Dendritic cell treated with granulocyte-macrophage colony-stimulating factor and Interleukin-4, amounts not matched to agents 40 ng/mL and 50 ng/mL, for 4 days (primary cell): ENCODE results near the gene UBE2J2.

Experiments used
- H3K27ac Mint-ChIP-seq: one replicate; pipeline ENCODE4 v1.8.0; 2022; ENCODE audit warnings: mild to moderate bottlenecking, mixed read lengths
- H3K27me3 Mint-ChIP-seq: one replicate; pipeline ENCODE4 v1.8.0; 2022; ENCODE audit warnings: mild to moderate bottlenecking, mixed read lengths
- H3K36me3 Mint-ChIP-seq: one replicate; pipeline ENCODE4 v1.8.0; 2022; ENCODE audit warnings: low read depth, mixed read lengths
- H3K4me1 Mint-ChIP-seq: one replicate; pipeline ENCODE4 v1.8.0; 2022; ENCODE audit warnings: low read depth, mixed read lengths
- H3K4me3 Mint-ChIP-seq: one replicate; pipeline ENCODE4 v1.8.0; 2022; ENCODE audit warnings: mild to moderate bottlenecking, moderate library complexity, mixed read lengths
- H3K9me3 Mint-ChIP-seq: one replicate; pipeline ENCODE4 v1.8.0; 2022; ENCODE audit warnings: mixed read lengths
- intact Hi-C: fragments of 100-400 bp; cut with micrococcal nuclease; formaldehyde crosslinking; loops from one replicate; pipeline ENCODE4 v1.15.0; 2022

Gene UBE2J2

DNA sequence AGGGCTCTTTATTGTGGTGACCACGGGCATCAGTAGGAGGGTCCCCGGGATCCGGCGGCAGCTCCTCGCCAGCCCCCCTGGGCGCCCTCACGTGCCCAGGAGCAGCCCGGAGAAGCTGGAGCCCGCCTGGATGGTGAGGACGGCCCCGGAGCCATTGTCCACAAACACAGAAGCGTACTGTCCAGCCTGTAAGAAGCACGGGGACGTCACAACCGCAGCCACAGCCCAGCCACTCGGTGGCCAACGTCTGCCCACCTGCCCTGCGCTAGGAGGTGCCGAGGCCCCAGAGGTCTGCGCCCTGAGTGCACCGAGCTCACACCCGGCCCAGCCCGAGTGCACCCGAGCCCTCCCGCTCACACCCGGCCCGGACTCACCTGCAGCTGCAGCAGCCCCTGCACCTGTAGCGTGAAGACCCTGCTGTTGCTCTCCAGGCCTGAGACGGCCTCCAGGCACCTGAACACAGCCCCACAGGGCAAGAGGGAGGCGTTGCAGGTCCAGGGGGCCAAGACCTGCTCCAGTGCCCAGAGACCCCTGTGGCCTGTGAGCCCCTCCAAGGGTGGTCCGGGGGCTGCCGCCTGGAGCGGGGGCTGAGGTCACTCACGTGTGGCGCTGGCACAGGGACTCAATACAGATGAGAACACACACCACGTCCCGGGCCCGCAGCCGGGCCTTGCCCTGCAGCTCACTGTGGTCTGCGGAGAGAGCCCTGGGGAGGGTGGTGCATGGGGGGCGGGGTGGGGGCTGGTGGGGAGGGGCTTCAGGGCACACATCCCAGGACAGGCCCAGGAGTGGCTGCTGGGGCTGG lies 31.0 kb downstream of the UBE2J2 start:
- intact Hi-C loops = no loop called here
- Mint-ChIP-seq H3K27me3 (peaks cover 49% of the 10 kb centered on the region), H3K4me1 (no peaks in the 10 kb centered on the region), H3K27ac (no peak overlapping the region), H3K4me3 (no peak overlapping the region), H3K36me3 (no peaks in the 10 kb centered on the region), H3K9me3 (no peaks in the 10 kb centered on the region)

DNA sequence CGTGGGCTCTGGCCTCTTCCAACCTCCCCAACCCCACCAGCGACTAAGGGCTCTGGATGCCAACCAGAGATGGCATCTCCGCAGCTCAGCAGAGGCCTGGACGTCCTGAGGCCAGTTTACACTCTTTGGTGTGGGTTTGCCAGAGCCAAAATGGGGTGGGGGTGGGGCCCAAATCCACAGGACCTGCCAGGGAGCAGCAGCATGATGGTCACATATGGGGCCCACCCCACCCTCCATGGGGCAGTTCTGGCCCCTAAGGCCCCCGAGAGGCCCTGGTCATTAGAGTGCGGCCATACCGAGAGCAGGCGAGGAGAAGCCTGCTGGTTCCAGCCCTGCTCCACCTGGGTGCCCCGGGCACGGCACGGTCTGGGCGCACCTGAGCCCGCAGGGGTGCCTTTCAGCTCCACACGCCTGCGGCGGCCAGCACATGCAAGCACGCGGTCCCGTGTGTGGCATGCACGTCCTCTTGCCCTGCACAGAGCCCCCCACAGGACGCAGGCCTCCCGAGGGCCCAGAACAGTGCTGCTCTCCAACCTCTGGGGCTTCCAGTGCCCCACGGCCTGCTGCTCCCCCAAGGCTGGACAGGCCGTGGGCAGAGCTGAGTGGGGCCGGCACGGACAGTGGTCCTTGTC lies 31.9 kb downstream of the UBE2J2 start:
- Mint-ChIP-seq H3K4me3 (no peak overlapping the region), H3K27me3 (peaks cover 48% of the 10 kb centered on the region), H3K4me1 (no peaks in the 10 kb centered on the region), H3K9me3 (no peaks in the 10 kb centered on the region), H3K27ac (no peak overlapping the region), H3K36me3 (no peaks in the 10 kb centered on the region)
- intact Hi-C loops = no loop called here

GRCh38 chr1:1240822-1241587 lies 32.6 kb downstream of the UBE2J2 start:
- intact Hi-C loops = no loop called here
- Mint-ChIP-seq H3K9me3 (no peaks in the 10 kb centered on the region), H3K36me3 (no peaks in the 10 kb centered on the region), H3K27ac (no peak overlapping the region), H3K27me3 (peaks cover 45% of the 10 kb centered on the region), H3K4me3 (no peak overlapping the region), H3K4me1 (no peaks in the 10 kb centered on the region)

DNA sequence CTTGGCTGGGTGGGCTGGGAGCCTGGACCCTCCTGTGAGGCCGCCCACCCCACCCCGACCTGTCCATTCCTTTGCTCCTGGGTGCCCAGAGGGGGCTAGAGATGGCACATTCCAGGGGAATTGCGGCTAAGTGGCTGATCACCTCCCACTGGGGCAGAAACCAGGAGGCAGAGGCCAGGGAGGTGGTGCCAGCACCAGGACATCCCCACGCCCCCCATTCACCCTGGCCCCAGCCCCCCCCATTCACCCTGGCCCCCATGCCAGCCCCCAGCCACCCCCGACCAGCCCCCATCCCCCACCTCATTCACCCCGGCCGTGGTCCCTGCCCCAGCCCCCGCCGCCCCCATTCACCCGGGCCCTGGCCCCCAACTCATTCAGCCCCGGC lies 33.3 kb downstream of the UBE2J2 start:
- intact Hi-C loops = no loop called here
- H3K4me1 Mint-ChIP-seq = no peaks in the 10 kb centered on the region
- no peak overlapping the region for H3K4me3 Mint-ChIP-seq
- peaks cover 39% of the 10 kb centered on the region for H3K27me3 Mint-ChIP-seq
- no peak overlapping the region for H3K27ac Mint-ChIP-seq
- no peaks in the 10 kb centered on the region for H3K9me3 Mint-ChIP-seq
- peaks cover under 1% of the 10 kb centered on the region for H3K36me3 Mint-ChIP-seq

DNA sequence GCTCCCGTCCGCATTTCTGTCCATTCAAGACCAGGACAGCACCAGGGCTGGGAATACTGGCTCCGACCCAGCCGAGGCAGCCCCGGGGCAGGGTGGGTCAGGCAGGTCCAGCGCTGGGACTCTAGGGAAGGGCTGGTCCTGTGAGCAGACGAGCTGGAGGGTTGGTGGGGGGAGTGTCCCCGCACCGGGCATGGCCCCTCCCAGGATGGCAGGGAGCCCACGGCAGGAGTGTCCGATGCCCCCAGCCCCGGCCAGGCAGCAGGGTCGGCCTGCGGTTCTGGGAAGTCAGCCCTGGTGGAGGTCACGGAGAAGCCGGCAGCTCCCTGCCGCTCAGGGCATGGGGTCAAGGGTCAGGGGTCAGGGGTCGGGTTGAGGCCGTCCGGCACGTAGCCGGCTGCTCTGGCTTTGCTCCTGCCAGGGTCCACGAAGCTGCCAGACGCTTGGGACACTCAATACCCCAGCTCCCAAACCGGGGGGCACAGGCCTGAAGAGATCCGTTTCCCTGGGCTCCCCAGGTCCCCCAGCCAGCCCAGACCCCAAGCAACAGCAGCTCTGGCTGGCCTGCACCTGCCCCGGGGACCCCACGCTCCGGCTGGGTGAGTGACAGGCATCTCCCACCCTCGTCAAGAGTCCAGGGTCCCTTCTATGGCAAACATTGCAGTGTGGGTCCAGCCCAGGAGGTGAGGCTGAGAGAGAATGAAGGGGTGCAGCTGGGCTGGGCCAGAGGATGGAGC lies 33.9 kb downstream of the UBE2J2 start:
- H3K4me3 Mint-ChIP-seq = no peak overlapping the region
- H3K4me1 Mint-ChIP-seq = no peaks in the 10 kb centered on the region
- intact Hi-C loops = no loop called here
- peaks cover 7% of the 10 kb centered on the region for H3K36me3 Mint-ChIP-seq
- H3K27ac Mint-ChIP-seq = no peak overlapping the region
- peaks cover 37% of the 10 kb centered on the region for H3K27me3 Mint-ChIP-seq
- H3K9me3 Mint-ChIP-seq = no peaks in the 10 kb centered on the region

DNA sequence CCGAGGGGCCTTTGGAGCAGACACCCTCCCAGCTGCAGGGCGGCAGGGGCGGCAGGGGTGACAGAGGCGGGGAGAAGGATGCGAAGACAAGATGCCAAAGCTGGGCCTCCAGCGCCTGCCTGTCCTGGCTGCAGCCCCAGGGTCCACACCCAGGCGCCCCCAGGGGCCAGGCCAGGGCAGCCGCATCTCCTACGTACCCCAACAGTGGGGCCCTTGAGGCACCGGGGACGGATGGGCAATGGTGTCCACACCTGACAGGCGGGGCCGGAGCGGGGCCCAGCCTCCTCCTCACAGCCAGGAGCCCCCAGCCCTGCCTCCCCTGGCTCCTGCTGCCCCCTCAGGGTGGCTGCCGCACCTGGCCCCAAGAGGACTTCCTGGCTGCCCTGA lies 34.4 kb downstream of the UBE2J2 start:
- H3K9me3 Mint-ChIP-seq = no peaks in the 10 kb centered on the region

GRCh38 chr1:1238702-1239178 lies 34.9 kb downstream of the UBE2J2 start:
- H3K4me1 Mint-ChIP-seq = peaks cover 9% of the 10 kb centered on the region
- H3K36me3 Mint-ChIP-seq = peaks cover 17% of the 10 kb centered on the region
- H3K27me3 Mint-ChIP-seq = peaks cover 37% of the 10 kb centered on the region
- no peak overlapping the region for H3K4me3 Mint-ChIP-seq
- no peak overlapping the region for H3K27ac Mint-ChIP-seq
- intact Hi-C loops = no loop called here
- H3K9me3 Mint-ChIP-seq = no peaks in the 10 kb centered on the region

More for the DNA sequence above, 34.4 kb downstream of the UBE2J2 start:
- Mint-ChIP-seq H3K27me3 (peaks cover 37% of the 10 kb centered on the region), H3K27ac (no peak overlapping the region), H3K4me1 (peaks cover 4% of the 10 kb centered on the region), H3K36me3 (peaks cover 12% of the 10 kb centered on the region), H3K4me3 (no peak overlapping the region)
- intact Hi-C loops = no loop called here

DNA sequence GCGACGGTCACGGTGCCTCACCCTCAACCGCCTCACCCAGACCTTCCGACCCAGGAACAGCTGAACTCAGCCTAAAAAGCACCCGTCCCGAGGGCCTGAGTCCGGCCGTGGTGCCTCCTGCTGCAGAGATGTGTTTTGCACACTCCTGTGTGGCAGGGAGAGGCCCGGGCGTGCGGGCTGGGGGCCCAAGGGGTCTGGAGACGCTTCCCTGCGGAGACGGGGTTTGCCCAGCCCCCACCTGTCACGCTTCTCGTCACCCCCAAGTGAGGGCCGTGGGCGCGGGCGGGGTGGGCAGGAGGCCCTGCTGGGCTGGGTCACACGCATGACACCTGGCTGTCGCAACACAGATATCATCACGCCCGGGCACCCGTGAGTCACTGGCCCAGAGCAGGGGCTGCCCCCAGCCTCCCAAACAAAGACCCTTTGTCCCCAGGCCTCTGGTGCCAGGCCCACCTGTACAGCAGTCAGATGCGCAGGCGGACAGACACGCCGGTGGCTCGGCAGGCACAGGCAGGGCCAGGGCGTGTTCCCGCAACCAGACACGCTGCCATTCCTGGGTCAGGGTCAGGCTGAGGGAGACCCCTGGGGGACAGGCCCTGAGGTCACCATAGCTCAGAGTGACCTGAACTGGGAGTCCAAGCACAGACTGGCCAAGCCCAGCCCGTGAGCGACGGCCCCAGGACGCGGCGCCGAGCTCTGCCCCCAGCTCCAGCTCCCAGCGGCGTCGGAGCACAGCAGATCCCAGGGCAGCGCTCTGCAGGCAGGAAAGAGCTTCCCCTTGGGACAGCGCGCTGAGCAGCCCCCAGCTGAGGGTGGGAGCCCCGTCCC lies 35.6 kb downstream of the UBE2J2 start:
- intact Hi-C loops = no loop called here
- peaks cover 37% of the 10 kb centered on the region for H3K27me3 Mint-ChIP-seq
- H3K27ac Mint-ChIP-seq = no peak overlapping the region
- H3K36me3 Mint-ChIP-seq = peaks cover 23% of the 10 kb centered on the region
- H3K4me1 Mint-ChIP-seq = peaks cover 15% of the 10 kb centered on the region
- no peaks in the 10 kb centered on the region for H3K9me3 Mint-ChIP-seq
- no peak overlapping the region for H3K4me3 Mint-ChIP-seq

- Mint-ChIP-seq H3K27ac (no peak overlapping the region), H3K9me3 (no peaks in the 10 kb centered on the region), H3K36me3 (peaks cover 23% of the 10 kb centered on the region), H3K4me3 (no peak overlapping the region), H3K27me3 (peaks cover 37% of the 10 kb centered on the region), H3K4me1 (peaks cover 19% of the 10 kb centered on the region)
- intact Hi-C loops = no loop called here
Measured at GRCh38 chr1:1236945-1237873, 36.4 kb downstream of the UBE2J2 start.

DNA sequence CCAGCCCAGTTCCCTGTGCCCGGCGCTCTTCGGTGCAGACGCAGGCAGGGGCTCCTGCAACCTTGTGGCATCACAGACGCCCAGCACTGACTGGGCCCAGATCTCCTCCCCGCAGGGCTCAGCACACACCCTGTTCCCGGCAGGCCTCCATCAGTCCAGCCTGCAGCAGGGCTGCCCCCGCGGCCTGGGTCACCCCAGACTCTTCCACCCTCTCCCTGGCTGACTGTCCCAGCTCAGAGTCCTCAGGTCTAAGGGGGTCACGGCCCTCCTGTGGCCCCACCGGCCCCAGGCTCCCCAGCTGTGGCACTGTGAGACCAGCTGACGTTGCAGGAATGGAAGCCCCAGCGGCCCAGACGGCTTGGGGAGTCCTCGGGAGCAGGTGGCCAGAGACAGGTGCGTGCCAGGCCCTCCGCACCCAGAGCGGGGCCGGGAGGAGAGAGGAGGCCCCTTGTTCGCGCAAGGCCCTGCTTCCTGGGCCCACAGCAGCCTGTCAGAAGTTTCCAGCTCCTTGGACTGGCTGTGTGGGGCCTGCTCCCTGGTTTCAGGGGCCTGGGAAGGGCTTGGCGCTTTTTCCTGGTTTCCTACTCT lies 37.4 kb downstream of the UBE2J2 start:
- intact Hi-C loops = no loop called here
- Mint-ChIP-seq H3K4me3 (no peak overlapping the region), H3K27ac (no peak overlapping the region), H3K27me3 (peaks cover 35% of the 10 kb centered on the region), H3K36me3 (peaks cover 26% of the 10 kb centered on the region), H3K4me1 (peaks cover 19% of the 10 kb centered on the region), H3K9me3 (no peaks in the 10 kb centered on the region)

- no peaks in the 10 kb centered on the region for H3K9me3 Mint-ChIP-seq
- H3K4me1 Mint-ChIP-seq = peaks cover 27% of the 10 kb centered on the region
- no peak overlapping the region for H3K27ac Mint-ChIP-seq
- H3K36me3 Mint-ChIP-seq = peaks cover 32% of the 10 kb centered on the region
- no peak overlapping the region for H3K4me3 Mint-ChIP-seq
- intact Hi-C loops = no loop called here
- H3K27me3 Mint-ChIP-seq = peaks cover 29% of the 10 kb centered on the region
Measured at GRCh38 chr1:1235016-1235744, 38.5 kb downstream of the UBE2J2 start.
